Pancreas (tissue), 10 donors: ENCODE results near the gene SUSD5. TPM values are rescaled to one million over a fixed set of nuclear protein-coding genes. Genes with fewer than 3 reads are reported as not detected.

Experiments
- ATAC-seq, 4 donors: fragments of 200-7000 bp; cut with Tn5 transposase; one replicate each; pipeline versions ENCODE4 v1.8.0 to v1.9.1; 2020; ENCODE audit warnings: mild to moderate bottlenecking in 4 of 4, moderate library complexity in 4 of 4
- DNase-seq, 6 donors: peaks; one replicate each; pipeline ENCODE4 v3.0.0-alpha.2; 2020
- FAIRE-seq: peaks from 2 replicates; lab custom pipeline; 2012; peaks lifted over from hg19 to GRCh38; lab: Jason Lieb, UNC
- H3K27ac ChIP-seq, 4 donors: fragments of 200-600 bp; sonication (generic); 1 replicate in 3 of 4; 2 replicates in 1 of 4; pipeline versions ENCODE4 v1.5.0 to v1.8.0; 2020
- H3K27me3 ChIP-seq, 4 donors: fragments of 200-600 bp; one replicate each; pipeline ENCODE4 v1.8.0; 2021
- H3K36me3 ChIP-seq, 3 donors: fragments of 200-600 bp; sonication (generic) in 1 of 3; one replicate each; pipeline versions ENCODE4 v1.5.0 to v1.8.0; 2020 to 2021
- H3K4me1 ChIP-seq, 3 donors: fragments of 200-600 bp; one replicate each; pipeline ENCODE4 v1.8.0; 2021
- H3K4me3 ChIP-seq, 4 donors: fragments of 200-600 bp; sonication (generic) in 2 of 4; one replicate each; pipeline versions ENCODE4 v1.5.0 to v1.8.0; 2020 to 2021
- H3K9me3 ChIP-seq, 4 donors: fragments of 200-600 bp; one replicate each; pipeline ENCODE4 v1.8.0; 2021
- WGBS, 2 donors: extraction: QIAGEN DNeasy Blood & Tissue Kit; methylation state at CpG; one replicate each; pipeline ENCODE4 v1.1.7; 2013; 5-methylcytosine and 5-hydroxymethylcytosine counted together
- intact Hi-C, 3 donors: fragments of 100-400 bp; cut with DNase I; formaldehyde crosslinking; loops; one replicate each; pipeline versions ENCODE4 v1.11.1 to v1.14.2; 2022
- polyA plus RNA-seq, 2 donors: library from polyadenylated mRNA; stranded (reverse); fragments of 200-250 nt; gene quantifications; one replicate each; pipeline ENCODE4 v1.2.3, GENCODE V29; 2013
- total RNA-seq, 6 donors: library from RNA; stranded (reverse); fragmentation: NEBNext Ultra II Directional in 4 of 6; extraction: Animal tissue kit (Norgen Biotek cat#: 25700) in 4 of 6; gene quantifications; one replicate each; pipeline versions ENCODE4 v1.2.1 to v1.2.4, GENCODE V29; 2021 to 2023
- TF ChIP-seq, protein P1 (sequence below), 4 donors: fragments of 200-600 bp; sonication (generic) in 3 of 4; IDR thresholded peaks; one replicate each; pipeline versions ENCODE4 v1.5.0 to v1.8.0; 2021; ENCODE audit warnings: antibody characterized with exemption in 4 of 4
- donor health status: healthy with polysubstance abuse.
- donor health status: DM: no; HTN: no; CAD: no; lungs with moderate emphysema.
- donor health status: DM: no; HTN: no; CAD: no.
- donor health status: control.
- donor health status: control.
- donor health status: Bipolar disorder and iron deficiency.
- donor health status: DM: yes; HTN: yes; CAD: no.
- donor health status: DM: no; HTN: no; CAD: no.
- donor health status: DM: no; HTN: no; CAD: no.
- donor health status: DM: yes; HTN: yes; CAD: no.

Gene SUSD5
- total and polyA plus RNA-seq, 8 donors = 0.05 to 0.54 (median 0.21) TPM

DNA sequence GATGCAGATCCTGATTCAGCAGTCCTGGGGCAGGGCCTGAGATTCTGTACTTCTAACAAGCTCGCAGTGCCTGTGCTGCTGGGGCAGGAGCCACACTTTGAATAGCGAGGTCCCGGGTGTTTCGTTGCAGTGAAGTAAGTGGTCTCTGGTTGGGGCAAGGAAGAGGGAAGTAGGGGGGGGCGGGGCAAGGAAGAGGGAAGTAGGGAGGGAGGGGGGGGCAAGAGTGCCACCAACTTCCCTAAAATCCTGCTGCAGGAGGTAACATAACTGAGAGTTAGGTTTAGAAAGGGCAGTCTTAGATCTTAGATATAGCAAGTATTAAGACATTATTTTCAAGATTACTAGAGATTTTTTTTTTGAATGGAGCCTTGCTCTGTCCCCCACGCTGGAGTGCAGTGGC lies 69.3 kb downstream of the SUSD5 start:
- 87 to 88% methylated on average over 5 to 6 of the region's 6 CpGs for WGBS, 2 donors
- intact Hi-C loops = loop anchor here in 1 of 3 donors (10.0 kb wide), 1 partner anchor 225 kb away; no protein-coding TSS in a partner anchor
- TF ChIP-seq, protein P1, sequence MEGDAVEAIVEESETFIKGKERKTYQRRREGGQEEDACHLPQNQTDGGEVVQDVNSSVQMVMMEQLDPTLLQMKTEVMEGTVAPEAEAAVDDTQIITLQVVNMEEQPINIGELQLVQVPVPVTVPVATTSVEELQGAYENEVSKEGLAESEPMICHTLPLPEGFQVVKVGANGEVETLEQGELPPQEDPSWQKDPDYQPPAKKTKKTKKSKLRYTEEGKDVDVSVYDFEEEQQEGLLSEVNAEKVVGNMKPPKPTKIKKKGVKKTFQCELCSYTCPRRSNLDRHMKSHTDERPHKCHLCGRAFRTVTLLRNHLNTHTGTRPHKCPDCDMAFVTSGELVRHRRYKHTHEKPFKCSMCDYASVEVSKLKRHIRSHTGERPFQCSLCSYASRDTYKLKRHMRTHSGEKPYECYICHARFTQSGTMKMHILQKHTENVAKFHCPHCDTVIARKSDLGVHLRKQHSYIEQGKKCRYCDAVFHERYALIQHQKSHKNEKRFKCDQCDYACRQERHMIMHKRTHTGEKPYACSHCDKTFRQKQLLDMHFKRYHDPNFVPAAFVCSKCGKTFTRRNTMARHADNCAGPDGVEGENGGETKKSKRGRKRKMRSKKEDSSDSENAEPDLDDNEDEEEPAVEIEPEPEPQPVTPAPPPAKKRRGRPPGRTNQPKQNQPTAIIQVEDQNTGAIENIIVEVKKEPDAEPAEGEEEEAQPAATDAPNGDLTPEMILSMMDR (IDR thresholded peaks at IDR 0.05) = no peak
- Histone ChIP-seq H3K4me3 (no peak overlapping the region), H3K27me3 (no peaks in the 10 kb centered on the region), H3K27ac (no peak overlapping the region), H3K9me3 (no peaks in the 10 kb centered on the region), H3K4me1 (no peaks in the 10 kb centered on the region), H3K36me3 (no peaks in the 10 kb centered on the region)
- no peak for FAIRE-seq
- DNase-seq = no peak
- peak in 1 of 4 donors; percentile 17 for ATAC-seq

DNA sequence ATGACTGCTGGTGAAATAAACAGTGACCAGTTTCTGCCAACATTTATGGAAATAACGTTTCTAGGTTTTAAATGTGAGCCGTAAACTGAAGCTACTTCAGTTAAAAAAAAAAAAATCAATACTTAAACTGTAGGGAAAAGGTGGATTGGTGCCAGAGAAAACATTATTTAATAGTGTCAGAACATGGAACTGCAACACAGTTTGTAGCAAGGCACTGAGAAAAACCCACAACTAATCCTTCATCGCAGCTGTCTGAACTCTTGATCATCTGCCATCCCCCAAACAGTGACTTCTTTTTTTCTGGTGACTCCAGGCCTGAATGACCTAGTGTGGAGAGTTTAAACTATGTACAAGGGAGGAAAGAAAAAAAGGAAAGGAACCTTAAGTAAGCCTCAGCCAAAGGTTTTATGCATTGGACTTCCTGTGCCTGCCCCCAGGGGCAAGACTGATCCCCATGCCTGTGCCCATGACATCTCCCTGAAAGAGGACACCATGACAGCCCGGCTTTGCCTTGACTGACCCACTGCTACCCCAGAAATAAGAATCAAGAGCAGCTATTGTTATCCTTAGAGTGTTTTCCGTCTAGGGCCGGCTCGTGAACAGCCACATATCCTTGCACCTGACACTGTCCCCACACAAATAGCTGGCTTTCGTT lies 71.7 kb downstream of the SUSD5 start:
- Histone ChIP-seq H3K4me3 (no peak overlapping the region), H3K27ac (no peak overlapping the region), H3K36me3 (no peaks in the 10 kb centered on the region), H3K27me3 (no peaks in the 10 kb centered on the region), H3K4me1 (no peaks in the 10 kb centered on the region), H3K9me3 (no peaks in the 10 kb centered on the region)
- FAIRE-seq (no peak), DNase-seq (no peak), ATAC-seq (peak; percentile 61 to 89 (median 76))
- WGBS, 2 donors = 28 to 31% methylated on average over 8 of the region's 8 CpGs
- TF ChIP-seq, protein P1 (IDR thresholded peaks at IDR 0.05) = peak in 2 of 4 donors; percentile 18 to 20
- intact Hi-C loops = loop anchor here in 1 of 3 donors (10.0 kb wide), 1 partner anchor 228 kb away; no protein-coding TSS in a partner anchor

DNA sequence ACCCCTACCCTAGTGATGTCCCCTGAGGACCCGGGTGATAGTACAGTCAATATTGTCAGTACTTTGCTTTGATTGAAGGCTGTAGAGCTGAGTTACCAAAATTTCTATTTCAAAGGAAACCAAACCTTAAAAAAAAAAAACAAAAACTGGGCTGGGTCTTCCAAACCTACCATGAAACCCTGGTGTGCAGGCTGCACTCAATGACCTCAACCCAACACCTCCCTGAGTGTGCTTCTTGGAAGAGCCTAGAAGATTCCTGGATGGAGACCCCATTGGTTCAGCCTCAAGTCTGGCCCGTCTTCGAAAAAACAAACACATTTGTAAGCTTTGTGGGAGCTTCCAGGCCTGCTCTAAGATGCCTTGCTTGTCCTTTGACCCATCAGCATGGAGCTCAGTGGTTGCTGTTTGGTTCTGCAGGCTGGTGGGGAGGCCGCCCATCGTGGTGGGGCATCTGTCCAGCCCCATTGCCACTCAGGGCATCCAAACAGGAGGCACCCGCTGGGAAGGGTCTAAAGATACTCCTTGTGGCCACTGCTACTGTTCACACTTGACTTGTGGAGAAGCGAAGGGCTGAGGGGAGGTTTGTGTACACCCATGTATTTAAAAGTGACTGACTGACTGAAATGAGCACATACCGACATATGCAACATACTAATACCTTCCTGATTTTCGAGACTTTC lies 72.6 kb downstream of the SUSD5 start:
- no peaks in the 10 kb centered on the region for H3K27me3 ChIP-seq

DNA sequence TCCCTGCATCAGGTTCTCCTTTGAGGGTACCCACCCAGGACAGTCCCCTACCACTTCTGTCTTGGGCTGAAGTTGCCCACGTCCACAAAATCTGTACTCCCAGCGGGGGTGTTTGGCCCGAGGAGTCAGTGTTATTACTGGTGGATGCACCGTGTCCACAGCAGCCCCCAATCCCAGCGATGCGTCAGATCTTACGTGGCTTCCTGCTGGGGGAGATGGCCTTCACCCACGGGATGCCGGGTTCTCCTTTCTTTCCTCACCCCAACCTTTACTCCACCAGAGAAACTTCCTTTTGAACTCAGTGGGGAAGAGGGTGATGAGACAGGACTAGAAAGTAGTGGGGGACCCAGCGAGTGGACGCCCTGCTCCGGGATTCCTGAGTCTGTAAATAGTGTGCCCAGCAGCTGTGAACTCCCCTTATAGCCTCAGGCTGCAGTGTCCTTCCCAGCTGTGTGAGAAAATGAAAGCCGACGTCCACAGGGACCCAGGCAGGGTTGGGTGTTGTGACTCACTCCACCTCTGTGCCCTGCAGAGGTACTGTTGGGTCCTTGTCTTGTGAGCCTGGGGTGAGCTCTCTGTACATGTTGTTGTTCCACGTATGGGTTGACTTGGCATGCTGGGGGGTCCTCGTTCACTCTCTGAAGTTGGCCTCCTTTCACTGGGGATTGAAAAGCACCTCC lies 73.2 kb downstream of the SUSD5 start:
- ATAC-seq (no peak), FAIRE-seq (no peak), DNase-seq (no peak)
- WGBS, 2 donors = 93 to 96% methylated on average over 16 of the region's 16 CpGs
- no peaks in the 10 kb centered on the region for H3K9me3 ChIP-seq
- H3K27ac ChIP-seq = no peak overlapping the region
- H3K4me3 ChIP-seq = no peak overlapping the region
- no peaks in the 10 kb centered on the region for H3K27me3 ChIP-seq
- TF ChIP-seq, protein P1 (IDR thresholded peaks at IDR 0.05) = no peak
- H3K36me3 ChIP-seq = no peaks in the 10 kb centered on the region
- no peaks in the 10 kb centered on the region for H3K4me1 ChIP-seq
- intact Hi-C loops = loop anchor here in 1 of 3 donors (10.0 kb wide), 1 partner anchor 229 kb away; no protein-coding TSS in a partner anchor

More for the DNA sequence above, 72.6 kb downstream of the SUSD5 start:
- no peak overlapping the region for H3K4me3 ChIP-seq
- intact Hi-C loops = loop anchor here in 1 of 3 donors (10.0 kb wide), 1 partner anchor 229 kb away; no protein-coding TSS in a partner anchor
- ATAC-seq (peak in 1 of 4 donors; percentile 8), DNase-seq (no peak), FAIRE-seq (no peak)
- H3K36me3 ChIP-seq = no peaks in the 10 kb centered on the region
- no peak overlapping the region for H3K27ac ChIP-seq
- H3K4me1 ChIP-seq = no peaks in the 10 kb centered on the region
- TF ChIP-seq, protein P1 (IDR thresholded peaks at IDR 0.05) = no peak
- no peaks in the 10 kb centered on the region for H3K9me3 ChIP-seq
- 77 to 81% methylated on average over 9 of the region's 9 CpGs for WGBS, 2 donors
